ENCODE measurements around the gene LRRC73.
"Not testable (repeated sequence)": the region's sequence is repeated elsewhere in the genome, so short reads cannot be mapped to it uniquely, and the experiment has no call there.

The LRRC73 gene

DNA sequence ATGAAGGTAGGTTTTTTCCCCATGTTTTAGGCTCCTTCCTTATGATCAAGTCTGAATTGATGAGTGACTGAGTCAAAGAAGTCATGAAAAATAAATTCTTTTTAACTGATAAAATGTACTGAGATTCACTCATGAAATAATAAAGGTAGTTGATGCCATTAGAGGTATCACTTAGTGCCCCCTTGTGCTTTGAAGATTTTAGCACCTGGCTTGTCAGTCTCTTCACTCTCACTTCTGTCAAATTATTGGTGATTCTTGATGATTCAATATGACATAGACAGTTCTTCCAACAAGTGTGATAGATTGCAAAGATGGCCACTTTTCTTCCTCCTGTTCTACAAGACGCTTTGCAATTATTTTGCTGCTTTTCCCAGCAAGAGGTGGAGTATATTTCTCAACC is 50.6 kb downstream of the LRRC73 start:
- no peak for DNase-seq

DNA sequence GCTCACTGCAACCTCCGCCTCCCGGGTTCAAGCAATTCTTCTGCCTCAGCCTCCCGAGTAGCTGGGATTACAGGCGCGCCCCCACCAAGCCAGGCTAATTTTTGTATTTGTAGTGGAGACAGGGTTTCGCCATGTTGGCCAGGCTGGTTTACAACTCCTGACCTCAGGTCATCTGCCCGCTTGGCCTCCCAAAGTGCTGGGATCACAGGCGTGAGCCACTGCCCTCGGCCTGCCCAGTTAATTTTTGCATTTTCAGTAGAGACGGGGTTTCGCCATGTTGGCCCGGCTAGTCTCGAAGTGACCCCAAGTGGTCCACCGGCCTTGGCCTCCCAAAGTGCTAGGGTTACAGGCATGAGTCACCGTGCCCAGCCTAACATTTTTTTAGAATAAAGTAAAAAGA is 52.0 kb downstream of the LRRC73 start:
- not testable (repeated sequence) for DNase-seq

DNA sequence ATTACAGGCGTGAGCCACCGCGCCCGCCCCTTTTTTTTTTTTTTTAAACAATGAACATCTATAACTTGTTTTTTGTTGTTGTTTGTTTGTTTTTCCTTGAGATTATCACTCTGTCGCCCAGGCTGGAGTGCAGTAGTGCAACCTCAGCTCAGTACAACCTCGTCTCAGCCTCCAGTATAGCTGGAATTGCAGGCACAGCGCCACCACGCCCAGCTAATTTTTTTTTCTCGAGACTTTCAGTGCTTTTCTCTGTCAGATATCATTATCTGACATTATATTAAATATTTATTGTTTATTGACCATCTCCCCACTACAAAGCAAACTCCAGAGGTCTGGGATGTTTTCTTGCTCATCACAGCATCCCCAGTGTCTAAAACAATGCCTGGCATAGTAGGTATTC is 52.5 kb downstream of the LRRC73 start:
- no peak for DNase-seq

Data from NCI-H1417 treated with DMSO at 0.1 percent for 48 hours (cell line).